DND-41 (cell line): ENCODE results near the gene IL7R.
"Not testable (repeated sequence)": the region's sequence is repeated elsewhere in the genome, so short reads cannot be mapped to it uniquely, and the experiment has no call there.

Experiments used
- ATAC-seq: fragments of 200-7000 bp; cut with Tn5 transposase; 3 replicates; pipeline ENCODE4 v1.9.1; 2021; ENCODE audit warnings: low read depth; ENCODE audit not compliant: insufficient read depth
- DNase-seq: peaks from one replicate; pipeline ENCODE4 v3.0.0-alpha.2; 2020
- H2AFZ ChIP-seq: 2 replicates; pipeline ENCODE4 v1.6.0; 2012; ENCODE audit warnings: low read depth, low read length
- H3K27ac ChIP-seq: 2 replicates; pipeline ENCODE4 v1.5.1; 2012; ENCODE audit warnings: low read length, inconsistent platforms
- H3K27me3 ChIP-seq: fragments of 200-600 bp; sonication (generic); 2 replicates; pipeline ENCODE4 v1.6.0; 2012; ENCODE audit warnings: low read length, mild to moderate bottlenecking, inconsistent platforms; ENCODE audit not compliant: insufficient read depth, poor library complexity
- H3K36me3 ChIP-seq: 2 replicates; pipeline ENCODE4 v1.5.1; 2012; ENCODE audit warnings: low read length, inconsistent platforms; ENCODE audit not compliant: insufficient read depth
- H3K4me1 ChIP-seq: 2 replicates; pipeline ENCODE4 v1.5.1; 2012; ENCODE audit warnings: mild to moderate bottlenecking, low read length; ENCODE audit not compliant: insufficient read depth
- H3K4me2 ChIP-seq: 2 replicates; pipeline ENCODE4 v1.6.0; 2012; ENCODE audit warnings: mild to moderate bottlenecking, moderate library complexity, low read length, inconsistent platforms; ENCODE audit not compliant: insufficient read depth
- H3K4me3 ChIP-seq, 2 experiments: fragments of 200-600 bp in 1 of 2; shearing (Covaris generic) in 1 of 2; 2 replicates each; pipeline ENCODE4 v1.5.1; 2012 to 2016; ENCODE audit warnings: inconsistent platforms in 2 of 2, low read length in 2 of 2, mild to moderate bottlenecking in 2 of 2, low read depth in 1 of 2, moderate library complexity in 1 of 2
- H3K79me2 ChIP-seq: 2 replicates; pipeline ENCODE4 v1.6.0; 2012; ENCODE audit warnings: low read length, inconsistent platforms; ENCODE audit not compliant: insufficient read depth
- H3K9ac ChIP-seq: 2 replicates; pipeline ENCODE4 v1.6.0; 2012; ENCODE audit warnings: low read depth, mild to moderate bottlenecking, inconsistent platforms, low read length, moderate library complexity
- H3K9me3 ChIP-seq: 2 replicates; pipeline ENCODE4 v1.5.1; 2012; ENCODE audit warnings: low read length, moderate library complexity, mild to moderate bottlenecking, inconsistent platforms; ENCODE audit not compliant: insufficient read depth, severe bottlenecking
- H4K20me1 ChIP-seq: 2 replicates; pipeline ENCODE4 v1.6.0; 2012; ENCODE audit warnings: low read length; ENCODE audit not compliant: insufficient read depth
- CTCF ChIP-seq: IDR thresholded peaks from 2 replicates; pipeline ENCODE4 v1.5.1; 2012; ENCODE audit warnings: borderline replicate concordance, low read length, moderate library complexity, mild to moderate bottlenecking; ENCODE audit not compliant: poor library complexity, severe bottlenecking; ENCODE audit errors: extremely low read depth
- EZH2 ChIP-seq: IDR thresholded peaks from 3 replicates; pipeline ENCODE4 v1.6.1; 2012; ENCODE audit warnings: borderline replicate concordance, low read depth, mild to moderate bottlenecking, moderate library complexity, low read length, inconsistent platforms; ENCODE audit not compliant: severe bottlenecking

The IL7R gene

DNA sequence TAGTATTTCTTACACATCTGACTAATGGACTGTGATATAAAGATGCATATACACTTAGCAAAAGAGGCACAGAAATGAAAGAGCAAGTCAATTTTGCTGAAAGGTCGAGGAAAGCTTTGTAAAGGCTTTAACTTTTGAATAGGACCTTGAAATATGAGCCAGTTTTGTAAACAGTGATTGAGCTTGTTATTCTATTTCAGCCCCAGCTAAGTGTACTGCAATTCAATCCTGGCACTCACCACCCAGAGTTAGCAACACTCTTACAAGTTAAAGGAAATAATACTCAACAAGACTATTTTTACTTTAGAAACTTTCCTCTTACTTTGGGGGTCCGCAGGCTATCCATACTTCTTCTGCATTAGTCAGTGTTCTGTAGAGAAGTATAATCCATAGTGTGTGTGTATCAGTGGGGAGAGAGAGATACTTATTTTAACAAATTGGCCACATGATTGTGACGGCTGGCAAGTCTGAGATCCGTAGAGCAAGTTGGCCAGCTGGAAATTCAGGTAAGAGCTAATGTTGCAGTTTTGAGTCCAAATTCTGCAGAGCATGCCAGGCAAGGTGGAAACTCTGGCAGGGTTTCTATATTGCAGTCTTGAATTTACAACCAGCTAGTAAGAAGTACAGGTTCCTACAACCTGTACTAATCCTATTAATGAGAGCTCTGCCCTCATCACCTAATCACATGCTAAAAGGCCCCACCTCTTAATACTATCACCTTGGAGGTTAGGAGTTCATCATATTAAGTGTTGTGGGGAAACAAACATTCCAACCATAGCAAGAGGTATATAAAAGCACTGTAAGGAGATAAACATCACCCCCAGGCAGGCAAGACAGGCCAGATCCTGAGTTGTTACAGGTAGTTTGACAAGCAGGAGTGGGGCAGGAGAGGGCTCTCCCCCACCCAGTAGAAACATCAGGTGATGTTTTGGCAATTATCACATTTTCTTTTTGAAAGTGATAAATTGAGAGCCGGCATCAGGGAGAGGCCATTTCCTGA is 33.6 kb downstream of the IL7R start:
- DNase-seq: no peak
- no peaks in the 10 kb centered on the region for H4K20me1 ChIP-seq
- ATAC-seq: peak; percentile 18; the same call in 1 of the 3 replicates
- H3K36me3 ChIP-seq: no peaks in the 10 kb centered on the region
- no peak overlapping the region for H3K4me2 ChIP-seq
- TF ChIP-seq EZH2: no peak
- no peak for TF ChIP-seq CTCF
- H3K27ac ChIP-seq: peak overlapping the region; percentile 71
- H2AFZ ChIP-seq: no peak overlapping the region
- peaks cover 67% of the 10 kb centered on the region for H3K4me1 ChIP-seq
- H3K79me2 ChIP-seq: peaks cover 11% of the 10 kb centered on the region
- no peaks in the 10 kb centered on the region for H3K9me3 ChIP-seq
- H3K27me3 ChIP-seq: no peaks in the 10 kb centered on the region
- H3K4me3 ChIP-seq: no peak overlapping the region
- H3K9ac ChIP-seq: peak overlapping the region; percentile 5; the same call in 1 of the 2 replicates

DNA sequence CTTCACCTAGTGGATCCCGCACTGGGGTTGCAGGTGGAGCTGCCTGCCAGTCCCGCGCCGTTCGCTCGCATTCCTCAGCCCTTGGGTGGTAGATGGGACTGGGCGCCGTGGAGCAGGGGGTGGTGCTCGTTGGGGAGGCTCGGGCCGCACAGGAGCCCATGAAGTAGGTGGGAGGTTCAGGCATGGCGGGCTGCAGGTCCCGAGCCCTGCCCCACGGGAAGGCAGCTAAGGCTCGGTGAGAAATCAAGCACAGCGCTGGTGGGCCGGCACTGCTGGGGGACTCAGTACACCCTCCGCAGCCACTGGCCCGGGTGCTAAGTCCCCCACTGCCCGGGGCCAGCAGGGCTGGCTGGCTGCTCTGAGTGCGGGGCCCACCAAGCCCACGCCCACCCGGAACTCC is 36.1 kb downstream of the IL7R start:
- H3K9me3 ChIP-seq, H3K36me3 ChIP-seq, H2AFZ ChIP-seq, H3K4me2 ChIP-seq, H4K20me1 ChIP-seq, H3K27me3 ChIP-seq, ATAC-seq, H3K9ac ChIP-seq, H3K4me3 ChIP-seq, DNase-seq: not testable (repeated sequence)
- Histone ChIP-seq H3K27ac (peak overlapping the region; percentile 49; the same call in 1 of the 2 replicates), H3K79me2 (peaks cover 11% of the 10 kb centered on the region), H3K4me1 (peaks cover 63% of the 10 kb centered on the region)

- no peaks in the 10 kb centered on the region for H4K20me1 ChIP-seq
- peak overlapping the region; percentile 73 for H3K27ac ChIP-seq
- peaks cover 74% of the 10 kb centered on the region for H3K4me1 ChIP-seq
- H3K79me2 ChIP-seq: peaks cover 13% of the 10 kb centered on the region
- no peak overlapping the region for H3K4me3 ChIP-seq
- H3K9me3 ChIP-seq: no peaks in the 10 kb centered on the region
- ATAC-seq (no peak), DNase-seq (no peak)
- H2AFZ ChIP-seq: no peak overlapping the region
- no peaks in the 10 kb centered on the region for H3K36me3 ChIP-seq
- no peak overlapping the region for H3K4me2 ChIP-seq
- no peaks in the 10 kb centered on the region for H3K27me3 ChIP-seq
- H3K9ac ChIP-seq: no peak overlapping the region
- TF ChIP-seq EZH2: no peak
- TF ChIP-seq CTCF: no peak
These were observed 37.4 kb downstream of the IL7R start for GRCh38 chr5:35894131-35894530.
